CD4-positive, alpha-beta T cell treated with Interferon gamma for 1 hour (primary cell): Measurements from ENCODE around the gene SLC39A11.

Experiments used
- DNase-seq: peaks from one replicate; pipeline ENCODE4 v3.0.0-alpha.2; 2020

The SLC39A11 gene

DNA sequence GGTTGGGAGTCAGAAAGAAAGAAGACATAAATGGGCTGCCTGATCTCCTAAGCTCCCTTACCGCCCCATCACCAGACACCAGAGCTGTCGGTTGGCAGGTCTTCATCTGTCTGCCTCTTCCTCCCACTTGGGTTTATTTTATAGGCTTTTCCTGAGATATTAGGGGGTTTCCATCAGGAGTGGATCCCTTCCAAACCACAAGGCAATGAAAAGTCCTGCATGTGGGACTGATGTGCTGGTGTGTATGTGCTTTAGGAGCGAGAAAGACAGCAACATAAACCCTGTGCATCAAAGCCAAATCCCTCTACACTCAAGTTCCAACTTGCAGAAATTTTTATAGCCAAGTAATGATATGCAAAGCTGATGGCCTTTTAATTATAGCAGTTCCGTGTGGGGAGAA is 389.5 kb downstream of the SLC39A11 start:
- DNase-seq = no peak

DNA sequence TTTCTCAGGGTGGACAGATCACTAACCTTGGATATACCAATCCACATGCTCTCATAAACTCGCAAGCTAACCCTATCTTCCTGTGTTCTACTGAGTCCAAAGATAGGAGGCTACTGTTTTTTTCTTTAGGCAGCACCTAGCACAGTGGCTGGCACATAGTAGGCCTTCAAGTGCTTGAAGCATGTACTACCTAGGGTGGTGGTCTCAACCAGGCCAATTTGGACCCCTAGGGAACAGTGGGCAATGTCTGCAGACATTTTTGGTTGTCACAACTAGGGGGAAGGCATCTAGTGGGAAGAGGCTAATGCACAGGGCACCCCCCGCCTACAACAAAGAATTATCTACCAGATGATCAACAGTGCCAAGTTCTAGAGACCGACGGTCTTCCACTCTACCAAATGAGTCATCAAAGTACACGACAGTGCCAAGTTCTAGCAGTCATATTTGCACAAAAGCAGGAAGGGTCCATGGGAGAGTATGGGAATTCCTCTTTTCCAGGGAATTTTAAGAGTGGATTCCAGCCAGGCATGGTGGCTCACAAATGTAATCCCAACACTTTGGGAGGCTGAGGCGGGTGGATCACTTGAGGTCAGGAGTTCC is 390.3 kb downstream of the SLC39A11 start:
- DNase-seq = no peak

GRCh38 chr17:72700226-72700625 is 392.3 kb downstream of the SLC39A11 start:
- DNase-seq = no peak

DNA sequence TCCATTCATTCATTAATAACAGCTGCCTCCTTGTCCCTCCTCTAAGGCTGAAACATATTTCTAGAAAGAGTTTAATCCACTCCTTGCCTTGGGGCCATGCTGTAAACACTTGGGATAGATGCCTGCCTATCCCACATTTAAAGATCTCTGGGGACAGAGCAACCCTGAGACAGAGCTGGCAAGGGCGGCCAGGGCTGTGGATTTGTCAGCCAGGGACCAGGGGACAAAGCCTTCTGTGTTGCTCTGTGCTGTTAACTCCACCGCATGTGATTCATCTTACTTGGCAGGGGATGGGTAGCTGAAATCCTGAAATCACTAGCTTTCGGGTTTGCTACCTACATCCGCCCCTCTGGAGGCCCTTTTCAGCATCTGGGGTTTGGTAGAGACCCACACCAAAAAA is 392.9 kb downstream of the SLC39A11 start:
- DNase-seq = no peak

GRCh38 chr17:72697602-72698146 is 394.8 kb downstream of the SLC39A11 start:
- no peak for DNase-seq

GRCh38 chr17:72696721-72697120 is 395.8 kb downstream of the SLC39A11 start:
- no peak for DNase-seq

- DNase-seq = no peak
These were observed 396.3 kb downstream of the SLC39A11 start for GRCh38 chr17:72696156-72696555.

DNA sequence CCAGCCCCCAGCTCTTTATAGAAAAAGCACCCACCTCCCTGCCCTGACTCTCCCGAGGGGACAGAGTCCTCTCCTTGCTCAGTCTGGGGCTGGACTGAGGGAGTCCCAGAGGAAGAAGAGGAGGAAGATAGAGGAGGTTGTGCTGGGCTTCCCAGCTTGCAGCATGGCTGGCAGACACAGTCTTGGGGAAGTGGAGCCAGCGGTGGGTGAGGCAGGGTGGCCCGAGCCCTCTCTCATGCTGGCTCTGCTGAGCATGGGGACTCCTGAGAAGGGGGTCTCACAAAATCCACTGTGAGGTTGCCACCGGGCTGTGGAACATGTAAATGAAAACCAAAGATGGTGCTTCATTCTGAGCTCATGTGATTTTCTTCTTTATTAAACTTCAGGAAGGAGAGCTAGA is 398.5 kb downstream of the SLC39A11 start:
- DNase-seq = no peak

GRCh38 chr17:72693151-72693878 is 399.2 kb downstream of the SLC39A11 start:
- DNase-seq = no peak

- no peak for DNase-seq
These were observed 399.8 kb downstream of the SLC39A11 start for GRCh38 chr17:72692676-72693075.

DNA sequence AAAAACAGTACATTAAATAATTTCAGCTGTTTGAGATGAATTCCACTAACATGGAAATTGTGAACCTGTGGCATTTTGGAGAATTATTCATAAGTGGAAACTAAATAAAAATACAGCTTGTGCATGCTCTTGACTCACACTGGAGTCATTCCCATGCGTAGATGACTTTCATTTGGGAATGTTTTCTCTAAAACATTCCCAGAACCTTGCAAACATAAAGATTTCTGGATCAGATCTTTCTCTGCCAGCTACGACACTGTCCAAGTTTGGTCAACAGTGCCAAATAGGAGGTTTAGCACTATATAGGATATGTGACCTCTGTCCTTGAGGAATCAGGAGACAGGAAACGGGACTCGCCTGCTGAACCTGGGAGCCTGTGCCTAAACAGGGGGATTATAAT is 400.9 kb downstream of the SLC39A11 start:
- no peak for DNase-seq

DNA sequence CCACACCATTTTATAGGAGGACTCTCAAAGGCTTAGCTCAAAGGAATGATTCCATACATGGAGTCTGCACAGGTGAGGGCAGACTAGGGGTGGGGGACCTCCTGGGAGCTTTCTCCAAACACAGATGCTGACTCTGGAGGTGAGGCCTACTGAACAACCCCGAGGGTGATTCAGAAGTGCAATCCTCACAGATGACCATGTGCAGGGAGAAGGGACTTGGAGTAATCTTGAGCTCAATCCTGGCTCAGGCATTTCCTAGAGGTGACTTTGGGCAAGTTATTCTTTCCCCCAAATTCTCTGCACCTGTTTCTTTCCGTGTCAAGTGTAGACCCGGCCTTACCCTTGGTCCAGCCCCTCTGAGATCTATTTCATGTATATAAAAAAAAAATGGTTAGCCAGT is 401.5 kb downstream of the SLC39A11 start:
- no peak for DNase-seq

DNA sequence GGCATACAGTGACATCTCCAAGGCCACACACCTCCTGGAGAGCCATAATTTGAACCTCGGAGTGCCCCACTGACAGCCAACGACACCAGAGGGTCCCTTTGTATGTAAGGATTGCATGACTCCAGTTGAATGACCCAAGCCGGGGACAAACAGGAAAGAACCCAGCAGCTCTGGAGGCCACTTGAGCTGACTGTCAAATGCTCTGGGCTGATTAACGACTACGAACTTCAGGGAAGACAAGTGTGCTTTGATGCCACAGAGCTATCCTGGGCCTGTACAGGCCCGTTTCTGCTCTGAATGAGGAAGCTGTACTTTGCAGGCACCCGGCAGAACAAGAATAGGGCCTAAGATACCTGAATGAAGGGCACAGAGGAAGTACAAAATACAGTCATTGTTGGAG is 404.6 kb downstream of the SLC39A11 start:
- no peak for DNase-seq

DNA sequence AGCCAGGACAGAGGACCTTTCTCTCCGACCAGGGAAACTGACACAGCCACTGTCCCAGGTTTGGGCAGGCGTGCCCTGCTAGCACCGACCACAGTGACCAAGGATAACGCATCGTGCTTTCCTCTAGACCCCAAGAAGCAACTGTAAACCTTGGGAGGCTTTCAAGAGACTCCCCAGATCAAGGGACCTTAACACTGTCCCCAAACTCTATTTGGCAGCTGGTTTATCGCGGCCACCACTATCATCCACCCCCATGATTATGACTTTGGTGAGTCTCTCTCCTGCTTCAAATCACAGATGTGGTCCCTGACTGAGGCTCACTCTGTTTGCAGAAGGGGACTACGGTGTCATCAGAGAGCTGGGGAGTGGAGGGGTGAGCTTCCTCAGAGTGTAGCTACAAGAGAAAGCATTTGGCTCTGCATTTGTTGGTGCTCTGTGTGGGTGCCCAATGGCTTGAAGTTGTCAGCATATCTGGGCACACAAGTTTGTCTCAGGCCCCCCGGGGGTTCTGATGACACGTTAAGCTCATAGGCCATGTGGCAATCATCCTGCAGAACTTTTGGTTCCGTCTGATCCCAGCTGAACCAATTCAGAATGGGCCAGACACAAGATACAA is 408.0 kb downstream of the SLC39A11 start:
- DNase-seq = no peak

- no peak for DNase-seq
These were observed 408.7 kb downstream of the SLC39A11 start for GRCh38 chr17:72683506-72684404.

GRCh38 chr17:72682605-72683004 is 409.9 kb downstream of the SLC39A11 start:
- DNase-seq = no peak

- DNase-seq = no peak
These were observed 410.6 kb downstream of the SLC39A11 start for GRCh38 chr17:72681844-72682243.

GRCh38 chr17:72677714-72678390 is 414.6 kb downstream of the SLC39A11 start:
- DNase-seq = no peak

DNA sequence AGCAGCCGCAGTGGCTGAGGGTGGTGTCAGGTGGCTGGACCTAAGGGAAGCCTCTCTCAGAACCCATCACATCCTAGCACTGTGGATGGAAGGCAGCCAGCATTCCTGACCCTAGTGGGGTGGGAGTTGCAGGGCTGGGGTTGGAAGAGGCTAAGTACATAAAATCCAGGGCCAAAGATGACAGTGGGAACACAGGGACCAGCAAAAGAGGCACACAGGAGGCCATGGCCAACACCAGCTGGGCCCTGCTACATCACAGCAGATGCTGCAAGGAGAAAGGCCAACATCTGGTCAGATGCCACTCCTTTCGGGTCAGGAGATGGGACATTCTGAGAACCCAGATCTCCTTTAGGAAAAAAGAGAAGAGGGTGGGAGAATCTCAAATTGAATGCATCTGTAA is 415.4 kb downstream of the SLC39A11 start:
- no peak for DNase-seq

- no peak for DNase-seq
These were observed 419.8 kb downstream of the SLC39A11 start for GRCh38 chr17:72672729-72673128.

DNA sequence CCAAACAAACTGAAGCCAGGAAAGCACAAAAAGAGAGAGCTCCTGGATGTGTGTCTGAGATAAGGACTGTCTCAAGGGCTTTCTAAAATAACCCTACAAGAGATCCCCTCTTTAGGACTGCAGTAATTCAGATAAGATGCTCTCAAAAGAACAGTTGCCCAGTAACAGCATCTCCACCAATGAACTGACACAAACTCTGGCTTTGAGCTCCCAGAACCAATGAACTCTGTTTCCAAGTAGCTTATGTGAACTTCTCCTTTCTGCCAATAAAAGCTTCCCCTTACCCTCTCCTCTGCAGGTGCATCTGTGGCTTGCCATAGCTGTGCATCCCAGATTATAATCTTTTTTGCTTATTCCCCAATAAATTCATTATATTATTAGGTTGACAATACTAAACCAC is 421.5 kb downstream of the SLC39A11 start:
- DNase-seq = no peak
